GM12878 (cell line): ENCODE data around the gene COL27A1. TPM values are rescaled to one million over a fixed set of nuclear protein-coding genes. Genes with fewer than 3 reads are reported as not detected.
"Not testable (repeated sequence)": the region's sequence is repeated elsewhere in the genome, so short reads cannot be mapped to it uniquely, and the experiment has no call there.

ENCODE experiments used
- ATAC-seq: fragments of 200-7000 bp; cut with Tn5 transposase; 3 replicates; pipeline ENCODE4 v1.9.1; 2020; ENCODE audit warnings: mild to moderate bottlenecking, moderate library complexity
- BruUV-seq: library from RNA; stranded (reverse); fragments of 400-500 nt; replicated peaks from 2 replicates; lab custom pipeline; 2021; lab: Mats Ljungman, UMichigan
- CTCF ChIA-PET: fragments of 300-600 bp; sonication (Branson Sonifier 250); formaldehyde crosslinking; extraction: SDS; loops from one replicate; lab custom pipeline; 2021; ENCODE audit warnings: inconsistent platforms; lab: Yijun Ruan, JAX
- POLR2A ChIA-PET: fragments of 350-600 bp; formaldehyde crosslinking; extraction: SDS; loops from one replicate; lab custom pipeline; 2021; ENCODE audit warnings: inconsistent platforms; lab: Charles Lee
- RAD21 ChIA-PET: fragments of 300-600 bp; sonication (Branson Sonifier 250); formaldehyde crosslinking; loops from one replicate; lab custom pipeline; 2023; ENCODE audit warnings: antibody characterized with exemption; ENCODE audit not compliant: unreplicated experiment; lab: Charles Lee
- SMC1A ChIA-PET: fragments of 300-600 bp; sonication (Branson Sonifier 250); formaldehyde crosslinking; loops from one replicate; lab custom pipeline; 2023; ENCODE audit not compliant: unreplicated experiment, uncharacterized antibody; lab: Charles Lee
- DNase-seq: peaks from one replicate; pipeline ENCODE4 v3.0.0-alpha.2; 2011; ENCODE audit warnings: low read depth, low spot score
- FAIRE-seq: peaks from 3 replicates; lab custom pipeline; 2011; peaks lifted over from hg19 to GRCh38; lab: Jason Lieb, UNC
- H2AFZ ChIP-seq: 2 replicates; pipeline ENCODE4 v1.6.0; 2011; ENCODE audit warnings: low read depth, low read length, control low read depth; ENCODE audit not compliant: control insufficient read depth
- H3K27ac ChIP-seq: 2 replicates; pipeline ENCODE4 v1.5.1; 2011; ENCODE audit warnings: control low read depth; ENCODE audit not compliant: control insufficient read depth, insufficient read depth
- H3K27me3 ChIP-seq, 2 experiments: replicated peaks in 1 of 2; 2 replicates each; pipeline versions ENCODE4 v1.6.0 to v1.6.1; 2011; ENCODE audit warnings: low read length in 1 of 2; ENCODE audit not compliant: control insufficient read depth in 2 of 2, insufficient read depth in 2 of 2
- H3K36me3 ChIP-seq, 2 experiments: 2 replicates each; pipeline ENCODE4 v1.5.1; 2011; ENCODE audit warnings: low read length in 1 of 2; ENCODE audit not compliant: control insufficient read depth in 2 of 2, insufficient read depth in 2 of 2
- H3K4me1 ChIP-seq: 2 replicates; pipeline ENCODE4 v1.6.1; 2011; ENCODE audit warnings: mild to moderate bottlenecking, low read length, moderate library complexity, mixed read lengths; ENCODE audit not compliant: control insufficient read depth, insufficient read depth
- H3K4me2 ChIP-seq: 2 replicates; pipeline ENCODE4 v1.6.0; 2011; ENCODE audit warnings: control low read depth; ENCODE audit not compliant: control insufficient read depth, insufficient read depth
- H3K4me3 ChIP-seq: fragments of 200-600 bp; sonication (generic); 2 replicates; pipeline ENCODE4 v1.5.1; 2016
- H3K79me2 ChIP-seq: 2 replicates; pipeline ENCODE4 v1.6.0; 2011; ENCODE audit warnings: low read length; ENCODE audit not compliant: control insufficient read depth, insufficient read depth
- H3K9ac ChIP-seq: 2 replicates; pipeline ENCODE4 v1.8.0; 2011; ENCODE audit warnings: low read length, control low read depth, mixed read lengths; ENCODE audit not compliant: control insufficient read depth, insufficient read depth
- H3K9me3 ChIP-seq: replicated peaks from 3 replicates; pipeline ENCODE4 v1.5.1; 2011; ENCODE audit warnings: mild to moderate bottlenecking, low read length; ENCODE audit not compliant: control insufficient read depth, insufficient read depth
- H4K20me1 ChIP-seq: 2 replicates; pipeline ENCODE4 v1.6.0; 2011; ENCODE audit not compliant: control insufficient read depth, insufficient read depth
- ZNF384 ChIP-seq: IDR thresholded peaks from 2 replicates; pipeline ENCODE4 v1.6.1; 2012; ENCODE audit warnings: low read depth, mild to moderate bottlenecking, low read length, improper control_type of control experiment, borderline replicate concordance
- WGBS: methylation state at CpG from one replicate; pipeline ENCODE4 v1.1.6; 2016; ENCODE audit warnings: low lambda C conversion rate; ENCODE audit not compliant: insufficient replicate concordance, insufficient coverage; ENCODE audit errors: missing lambda C conversion rate; 5-methylcytosine and 5-hydroxymethylcytosine counted together
- in situ Hi-C: fragments of 300-500 bp; cut with MboI; formaldehyde crosslinking; loops from 9 replicates; pipeline ENCODE4 v1.14.3; 2018; ENCODE audit warnings: mixed read lengths
- intact Hi-C: fragments of 100-400 bp; cut with micrococcal nuclease; formaldehyde crosslinking; loops from one replicate; pipeline ENCODE4 v1.14.2; 2022; ENCODE audit not compliant: unreplicated experiment
- polyA plus RNA-seq, 11 experiments: library from polyadenylated mRNA; depleted of rRNA in 4 of 11; unstranded in 6 of 11; stranded (reverse) in 5 of 11; fragments of >200 nt; fragmentation: Nextera tagmentation in 4 of 11; fragmentation: Illumina TruSeq in 1 of 11; extraction: Ambion mirVana in 4 of 11; extraction: Trizol in 1 of 11; gene quantifications; 1 replicate in 1 of 11; 2 replicates in 10 of 11; pipeline versions ENCODE4 v1.2.1 to v1.2.3, GENCODE V29; 2011 to 2016; ENCODE audit warnings: inconsistent platforms in 2 of 11, missing spikeins in 2 of 11, low read depth in 1 of 11
- total RNA-seq, 4 experiments: library from RNA; depleted of rRNA in 3 of 4; stranded (reverse); fragments of >200 nt in 3 of 4; fragmentation: Illumina TruSeq in 1 of 4; extraction: Trizol in 1 of 4; gene quantifications; 2 replicates each; pipeline versions ENCODE4 v1.2.1 to v1.2.3, GENCODE V29; 2013 to 2021
- TF ChIP-seq, protein P1 (sequence below): fragments of 450-650 bp; IDR thresholded peaks from 2 replicates; pipeline ENCODE4 v1.6.1; 2018; ENCODE audit warnings: mild to moderate bottlenecking, low read depth, moderate library complexity; ENCODE audit not compliant: partially characterized antibody

Gene COL27A1
- total and polyA plus RNA-seq, 10 of the 15 experiments (the other 5 are each of a cell fraction or from before 2014, with no cell fraction given) = 0.10 TPM; not detected in 9

DNA sequence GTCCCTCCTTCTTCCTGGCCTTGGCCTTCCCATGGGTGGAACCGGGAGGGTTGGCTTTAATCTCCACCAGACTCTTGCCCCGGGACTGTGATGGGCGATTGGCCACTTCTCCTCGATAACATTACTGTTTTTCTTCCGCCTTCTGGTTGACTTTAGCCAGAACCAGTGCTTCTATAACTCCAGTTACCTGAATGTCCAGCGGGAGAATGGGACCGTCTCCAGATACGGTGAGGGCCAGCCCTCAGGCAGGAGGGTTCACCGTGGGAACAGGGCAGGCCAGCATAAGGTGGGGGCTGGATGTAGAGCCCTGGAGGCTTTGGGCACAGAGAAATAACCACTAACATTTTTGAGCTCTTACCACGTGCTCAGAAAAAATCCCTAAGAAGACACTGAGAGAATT is 175.3 kb downstream of the COL27A1 start (continued):
- TF ChIP-seq, protein P1, sequence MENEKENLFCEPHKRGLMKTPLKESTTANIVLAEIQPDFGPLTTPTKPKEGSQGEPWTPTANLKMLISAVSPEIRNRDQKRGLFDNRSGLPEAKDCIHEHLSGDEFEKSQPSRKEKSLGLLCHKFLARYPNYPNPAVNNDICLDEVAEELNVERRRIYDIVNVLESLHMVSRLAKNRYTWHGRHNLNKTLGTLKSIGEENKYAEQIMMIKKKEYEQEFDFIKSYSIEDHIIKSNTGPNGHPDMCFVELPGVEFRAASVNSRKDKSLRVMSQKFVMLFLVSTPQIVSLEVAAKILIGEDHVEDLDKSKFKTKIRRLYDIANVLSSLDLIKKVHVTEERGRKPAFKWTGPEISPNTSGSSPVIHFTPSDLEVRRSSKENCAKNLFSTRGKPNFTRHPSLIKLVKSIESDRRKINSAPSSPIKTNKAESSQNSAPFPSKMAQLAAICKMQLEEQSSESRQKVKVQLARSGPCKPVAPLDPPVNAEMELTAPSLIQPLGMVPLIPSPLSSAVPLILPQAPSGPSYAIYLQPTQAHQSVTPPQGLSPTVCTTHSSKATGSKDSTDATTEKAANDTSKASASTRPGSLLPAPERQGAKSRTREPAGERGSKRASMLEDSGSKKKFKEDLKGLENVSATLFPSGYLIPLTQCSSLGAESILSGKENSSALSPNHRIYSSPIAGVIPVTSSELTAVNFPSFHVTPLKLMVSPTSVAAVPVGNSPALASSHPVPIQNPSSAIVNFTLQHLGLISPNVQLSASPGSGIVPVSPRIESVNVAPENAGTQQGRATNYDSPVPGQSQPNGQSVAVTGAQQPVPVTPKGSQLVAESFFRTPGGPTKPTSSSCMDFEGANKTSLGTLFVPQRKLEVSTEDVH = no peak
- TF ChIP-seq ZNF384 = no peak

DNA sequence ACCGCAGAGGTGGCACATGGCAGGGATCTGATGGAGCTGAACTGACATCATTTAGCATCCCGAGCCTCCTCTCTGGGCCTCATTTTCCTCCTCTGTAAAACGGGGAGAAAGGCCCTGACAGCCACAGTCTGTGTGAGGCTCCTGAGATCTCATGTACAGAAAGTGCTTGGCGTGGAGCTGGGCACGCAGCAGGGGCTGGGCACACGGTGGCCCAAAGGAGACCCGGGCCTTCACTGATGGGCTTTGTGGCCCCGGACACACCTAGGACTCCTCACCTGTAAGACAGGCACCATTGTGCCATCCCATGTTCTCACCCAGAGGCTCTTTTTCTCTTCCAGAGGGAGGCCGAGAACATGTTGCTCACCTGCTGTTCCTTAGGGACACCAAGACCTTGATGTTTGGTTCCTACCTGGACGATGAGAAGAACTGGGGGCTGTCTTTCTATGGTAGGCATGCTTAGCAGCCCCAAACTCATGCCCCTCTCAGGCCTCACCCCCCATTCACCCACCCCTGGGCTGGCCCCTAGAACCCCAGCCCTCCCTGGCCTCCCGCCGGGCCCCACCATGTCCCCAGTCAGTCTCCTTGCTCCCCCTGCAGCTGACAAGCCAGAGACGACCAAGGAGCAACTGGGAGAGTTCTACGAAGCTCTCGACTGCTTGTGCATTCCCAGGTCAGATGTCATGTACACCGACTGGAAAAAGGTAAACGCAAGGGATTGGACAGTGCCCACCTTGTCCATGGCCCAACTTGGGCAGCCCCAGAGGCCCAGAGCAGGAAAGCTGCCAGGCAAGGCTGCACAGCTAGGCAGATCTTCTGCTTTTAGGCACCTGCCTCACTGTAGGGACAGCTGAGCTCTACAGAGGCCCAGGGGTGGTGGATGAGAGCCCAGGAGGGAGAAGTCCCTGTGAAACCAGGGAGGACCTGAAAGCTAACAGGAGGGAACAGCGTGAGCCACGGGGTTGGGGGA is 176.2 kb downstream of the COL27A1 start:
- RAD21 ChIA-PET, intact Hi-C loops, POLR2A ChIA-PET, H3K9me3 ChIP-seq, H3K36me3 ChIP-seq, H3K4me3 ChIP-seq, H3K9ac ChIP-seq, H3K79me2 ChIP-seq, H3K27me3 ChIP-seq, H2AFZ ChIP-seq, H4K20me1 ChIP-seq, H3K4me1 ChIP-seq, H3K4me2 ChIP-seq, DNase-seq, in situ Hi-C loops, SMC1A ChIA-PET, FAIRE-seq, CTCF ChIA-PET, H3K27ac ChIP-seq, BruUV-seq: not testable (repeated sequence)
- ATAC-seq = peak; percentile 12
- 63% methylated on average over 15 of the region's 19 CpGs for WGBS
